KOPT-K1 (cell line): Measurements from ENCODE around the gene ODF2.
A peak's percentile ranks its signal among the peaks of the same experiment; 100 is the strongest.
"Not testable (repeated sequence)": the region's sequence is repeated elsewhere in the genome, so short reads cannot be mapped to it uniquely, and the experiment has no call there.

ENCODE experiments used
- H3K27ac ChIP-seq: fragments of 200-600 bp; sonication (generic); 2 replicates; pipeline ENCODE4 v1.5.1; 2016; ENCODE audit warnings: antibody characterized with exemption, mild to moderate bottlenecking, low read depth, low read length; ENCODE audit not compliant: poor library complexity, severe bottlenecking
- H3K36me3 ChIP-seq: fragments of 200-600 bp; sonication (generic); 2 replicates; pipeline ENCODE4 v1.5.1; 2017; ENCODE audit warnings: antibody characterized with exemption, mild to moderate bottlenecking, low read length, moderate library complexity; ENCODE audit not compliant: insufficient read depth
- H3K9me3 ChIP-seq: fragments of 200-600 bp; sonication (generic); 2 replicates; pipeline ENCODE4 v1.5.1; 2017; ENCODE audit warnings: antibody characterized with exemption, low read length, mild to moderate bottlenecking; ENCODE audit not compliant: insufficient read depth, poor library complexity, severe bottlenecking

The ODF2 gene

GRCh38 chr9:128455849-128456612 lies at the start of gene ODF2:
Gene ODF2 (plus strand): TSS chr9:128456006. CDS start chr9:128456092, 86 bp downstream.
- peaks cover 26% of the 10 kb centered on the region for H3K36me3 ChIP-seq
- H3K27ac ChIP-seq: peak within 1 kb of the TSS; percentile 96
- H3K9me3 ChIP-seq: no peaks in the 10 kb centered on the region

DNA sequence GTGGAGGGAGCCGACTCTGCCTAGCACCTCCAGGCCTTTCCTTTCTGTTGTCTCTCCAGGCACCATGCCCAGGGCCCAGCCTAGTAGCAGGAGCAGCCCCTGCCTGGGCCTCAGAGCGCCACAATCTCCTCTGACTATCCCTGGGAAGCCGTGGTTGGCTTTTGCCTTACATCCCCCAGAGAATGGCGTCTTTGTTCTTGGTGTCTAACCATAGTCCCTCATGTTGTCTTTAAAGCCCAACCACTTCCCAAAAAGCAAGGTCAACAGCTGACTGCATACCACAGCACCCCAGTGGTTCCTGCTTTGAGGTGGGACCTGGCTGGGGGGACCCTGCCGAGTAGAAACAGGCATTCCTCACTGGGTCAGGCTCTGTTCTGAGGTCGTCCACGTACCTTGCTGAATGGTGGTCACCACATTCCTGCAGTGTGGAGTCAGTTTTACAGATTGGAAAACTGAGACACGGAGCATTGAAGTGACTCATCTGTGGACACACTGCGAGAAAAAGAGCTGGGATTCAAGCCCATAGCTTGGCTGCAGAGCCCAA lies 48.9 kb upstream of the ODF2 start:
- no peak overlapping the region for H3K27ac ChIP-seq
- H3K36me3 ChIP-seq: no peaks in the 10 kb centered on the region
- no peaks in the 10 kb centered on the region for H3K9me3 ChIP-seq

DNA sequence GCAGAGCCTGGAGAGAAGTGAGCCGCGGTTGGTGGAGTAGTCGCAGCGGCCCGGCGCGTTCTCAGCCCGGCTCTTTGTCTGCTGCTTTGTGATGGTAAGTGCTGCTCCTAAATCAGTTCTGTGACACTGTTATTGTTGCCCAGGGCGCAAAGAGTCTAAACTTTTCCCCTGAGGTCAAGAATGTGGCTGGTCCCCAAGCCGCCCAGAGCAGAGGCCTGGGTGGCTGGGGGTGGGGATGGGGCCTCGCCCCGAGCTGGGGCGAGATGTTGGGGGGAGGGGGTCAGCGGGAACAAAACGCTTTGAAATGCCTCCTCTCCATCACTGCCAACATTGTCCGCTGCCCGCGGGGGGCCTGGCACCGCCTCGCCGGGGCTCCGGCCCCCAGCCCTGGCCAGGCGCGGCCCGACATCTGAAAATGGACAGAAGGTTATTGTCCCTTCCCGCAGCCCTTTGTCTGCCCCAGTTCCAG lies 46.8 kb upstream of the ODF2 start:
- H3K9me3 ChIP-seq: no peaks in the 10 kb centered on the region
- no peak overlapping the region for H3K27ac ChIP-seq
- no peaks in the 10 kb centered on the region for H3K36me3 ChIP-seq

- Histone ChIP-seq H3K36me3 (no peaks in the 10 kb centered on the region), H3K9me3 (no peaks in the 10 kb centered on the region), H3K27ac (no peak overlapping the region)
Measured at GRCh38 chr9:128409450-128409849, 46.4 kb upstream of the ODF2 start.

DNA sequence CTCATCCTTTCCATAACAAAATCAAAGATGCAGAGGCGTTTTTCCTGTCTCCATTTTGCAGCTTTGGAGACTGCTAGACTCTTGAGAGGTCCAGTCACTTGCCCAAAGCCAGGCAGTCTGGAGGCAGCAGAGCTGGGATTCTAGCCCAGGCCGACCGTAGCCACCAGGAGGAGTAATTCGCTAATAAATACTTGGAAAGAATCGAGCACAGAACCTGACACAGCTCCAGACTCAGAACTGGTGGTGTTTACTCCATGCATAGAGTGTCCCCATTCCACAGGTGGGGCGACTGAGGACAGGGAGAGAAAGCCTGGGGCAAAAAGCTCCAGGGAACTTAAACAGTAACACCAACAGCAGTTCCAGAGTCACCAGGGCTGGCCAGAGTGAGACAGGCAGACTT lies 45.8 kb upstream of the ODF2 start:
- H3K9me3 ChIP-seq: no peaks in the 10 kb centered on the region
- no peaks in the 10 kb centered on the region for H3K36me3 ChIP-seq
- no peak overlapping the region for H3K27ac ChIP-seq

DNA sequence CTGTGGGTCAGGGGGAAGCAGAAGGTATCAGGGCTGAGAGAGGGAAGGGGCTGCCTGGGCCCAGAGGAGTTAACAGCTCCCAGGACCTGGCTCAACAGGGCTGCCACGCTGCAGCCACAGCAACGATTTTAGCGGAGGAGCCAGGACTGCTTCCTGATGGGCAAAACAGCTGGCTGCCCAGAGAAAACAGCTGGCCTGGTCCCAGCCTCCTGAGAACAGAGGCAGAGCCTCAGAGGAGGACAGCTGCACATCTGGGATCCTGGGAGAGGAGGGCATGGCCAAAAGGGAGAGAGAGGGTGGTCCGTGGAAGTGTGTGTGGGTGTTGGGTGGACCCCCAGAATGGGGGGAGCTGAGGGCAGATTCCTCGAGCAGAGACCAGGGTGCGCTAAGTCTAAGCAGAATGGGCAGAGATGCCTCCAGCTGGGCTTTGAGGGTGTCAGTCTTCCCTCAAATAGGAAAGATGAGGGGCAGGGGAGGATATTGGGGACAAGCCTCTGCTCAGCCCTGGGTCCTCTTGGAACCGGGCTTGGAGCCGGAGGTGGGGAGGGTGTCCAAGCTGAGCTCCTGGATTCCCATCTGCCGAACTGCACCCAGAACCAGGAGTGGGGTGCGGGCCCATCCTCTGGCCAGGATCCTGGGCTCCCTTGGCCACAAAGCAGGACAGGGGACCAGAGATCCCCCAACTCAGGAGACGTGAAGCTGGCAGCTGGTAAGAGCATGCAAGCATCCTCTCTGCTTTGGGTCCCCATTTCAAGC lies 44.3 kb upstream of the ODF2 start:
- no peaks in the 10 kb centered on the region for H3K36me3 ChIP-seq
- no peak overlapping the region for H3K27ac ChIP-seq
- H3K9me3 ChIP-seq: no peaks in the 10 kb centered on the region

DNA sequence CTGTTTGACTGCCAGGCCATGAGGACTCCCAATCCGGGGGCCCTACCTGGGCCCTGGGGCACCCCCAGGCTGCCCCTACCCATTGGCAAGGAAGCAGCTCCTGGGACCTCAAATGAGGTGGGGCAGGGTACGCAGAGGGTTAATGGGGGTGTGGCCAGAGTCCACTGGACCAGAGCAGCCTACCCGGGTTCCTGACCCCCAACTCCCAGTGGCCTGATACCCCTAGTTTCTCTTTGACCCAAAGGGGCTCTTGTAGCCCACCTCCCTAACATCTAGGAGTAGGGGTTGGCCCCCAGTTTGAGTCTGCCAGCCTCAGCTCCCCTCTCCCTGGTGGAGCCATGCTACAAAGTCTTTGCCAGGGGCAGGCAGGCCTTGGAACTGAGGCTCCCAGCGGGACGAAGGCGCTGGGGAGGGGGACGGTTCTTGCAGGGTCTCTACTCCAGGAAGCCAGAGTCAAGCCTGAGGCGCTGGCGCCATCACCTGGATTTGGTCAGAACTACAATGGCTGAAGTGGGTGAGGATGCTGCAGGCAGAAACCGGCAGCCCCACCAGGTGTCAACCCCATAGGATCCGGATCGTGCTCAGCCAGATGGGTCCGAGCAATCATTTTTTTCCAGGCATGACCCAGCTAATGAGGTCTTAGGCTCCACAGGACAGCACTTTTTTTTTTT lies 43.6 kb upstream of the ODF2 start:
- Histone ChIP-seq H3K36me3 (no peaks in the 10 kb centered on the region), H3K9me3 (no peaks in the 10 kb centered on the region), H3K27ac (no peak overlapping the region)

GRCh38 chr9:128413728-128414127 lies 42.1 kb upstream of the ODF2 start:
- H3K36me3 ChIP-seq, H3K27ac ChIP-seq, H3K9me3 ChIP-seq: not testable (repeated sequence)

DNA sequence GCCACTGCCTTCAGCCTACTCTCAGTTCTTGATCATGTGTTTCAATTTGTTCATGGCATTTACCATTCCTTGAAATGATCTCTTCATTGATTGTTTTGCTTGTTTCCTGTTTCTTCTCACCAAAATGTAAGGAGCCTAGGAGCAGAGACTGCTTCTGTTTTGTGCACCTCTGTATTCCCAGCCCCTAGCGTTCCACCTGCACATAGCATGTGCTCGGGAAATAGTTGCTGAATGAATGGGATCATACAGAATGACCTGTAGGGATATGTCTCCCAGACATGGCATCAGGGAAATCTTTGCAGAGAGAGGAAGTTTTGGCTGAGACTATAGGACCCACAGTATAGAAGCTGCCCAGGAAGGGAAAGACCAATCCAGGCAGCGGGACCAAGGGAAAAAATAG lies 41.3 kb upstream of the ODF2 start:
- Histone ChIP-seq H3K36me3 (no peaks in the 10 kb centered on the region), H3K9me3 (no peaks in the 10 kb centered on the region), H3K27ac (no peak overlapping the region)

- Histone ChIP-seq H3K36me3 (no peaks in the 10 kb centered on the region), H3K9me3 (no peaks in the 10 kb centered on the region), H3K27ac (no peak overlapping the region)
Measured at GRCh38 chr9:128415281-128415680, 40.5 kb upstream of the ODF2 start.

DNA sequence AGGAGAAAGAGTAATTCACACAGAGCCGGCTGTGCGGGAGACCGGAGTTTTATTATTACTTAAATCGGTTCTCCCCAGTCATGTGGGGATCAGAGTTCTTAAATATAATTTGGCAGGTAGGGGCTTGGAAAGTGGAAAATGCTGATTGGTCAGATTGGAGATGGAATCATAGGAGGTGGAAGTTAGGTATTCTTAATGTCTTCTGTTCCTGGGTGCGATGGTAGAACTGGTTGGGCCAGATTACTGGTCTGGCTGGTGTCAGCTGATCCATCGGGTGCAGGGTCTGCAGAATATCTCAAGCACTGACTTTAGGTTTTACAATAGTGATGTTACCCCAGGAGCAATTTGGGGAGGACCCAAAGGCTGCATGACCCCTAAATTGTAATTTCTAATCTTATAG lies 39.8 kb upstream of the ODF2 start:
- H3K27ac ChIP-seq: no peak overlapping the region
- no peaks in the 10 kb centered on the region for H3K9me3 ChIP-seq
- H3K36me3 ChIP-seq: no peaks in the 10 kb centered on the region

DNA sequence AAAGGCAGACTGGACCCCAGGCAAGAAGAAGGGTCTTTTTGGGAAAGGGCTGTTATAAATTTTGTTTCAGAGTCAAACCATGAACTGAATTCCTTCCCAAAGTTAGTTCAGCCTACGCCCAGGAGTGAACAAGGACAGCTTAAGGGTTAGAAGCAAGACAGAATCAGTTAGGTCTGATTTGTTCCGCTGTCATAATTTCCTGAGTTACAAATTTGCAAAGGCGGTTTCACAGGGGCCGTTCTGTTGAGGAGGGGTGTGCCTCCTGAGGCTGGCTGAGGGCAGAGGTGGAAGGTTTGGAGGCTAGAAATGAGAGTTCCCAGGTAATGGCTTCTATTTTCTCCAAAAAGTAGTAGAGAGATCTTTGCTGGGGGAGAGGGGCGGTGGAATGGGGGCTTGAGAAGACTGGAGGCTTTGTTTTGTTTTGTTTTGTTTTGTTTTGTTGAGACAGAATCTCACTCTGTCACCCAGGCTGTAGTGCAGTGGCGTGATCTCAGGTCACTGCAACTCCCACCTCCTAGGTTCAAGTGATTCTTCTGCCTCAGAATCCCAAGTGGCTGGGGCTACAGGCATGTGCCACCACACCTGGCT lies 39.3 kb upstream of the ODF2 start:
- no peaks in the 10 kb centered on the region for H3K9me3 ChIP-seq
- no peaks in the 10 kb centered on the region for H3K36me3 ChIP-seq
- no peak overlapping the region for H3K27ac ChIP-seq

DNA sequence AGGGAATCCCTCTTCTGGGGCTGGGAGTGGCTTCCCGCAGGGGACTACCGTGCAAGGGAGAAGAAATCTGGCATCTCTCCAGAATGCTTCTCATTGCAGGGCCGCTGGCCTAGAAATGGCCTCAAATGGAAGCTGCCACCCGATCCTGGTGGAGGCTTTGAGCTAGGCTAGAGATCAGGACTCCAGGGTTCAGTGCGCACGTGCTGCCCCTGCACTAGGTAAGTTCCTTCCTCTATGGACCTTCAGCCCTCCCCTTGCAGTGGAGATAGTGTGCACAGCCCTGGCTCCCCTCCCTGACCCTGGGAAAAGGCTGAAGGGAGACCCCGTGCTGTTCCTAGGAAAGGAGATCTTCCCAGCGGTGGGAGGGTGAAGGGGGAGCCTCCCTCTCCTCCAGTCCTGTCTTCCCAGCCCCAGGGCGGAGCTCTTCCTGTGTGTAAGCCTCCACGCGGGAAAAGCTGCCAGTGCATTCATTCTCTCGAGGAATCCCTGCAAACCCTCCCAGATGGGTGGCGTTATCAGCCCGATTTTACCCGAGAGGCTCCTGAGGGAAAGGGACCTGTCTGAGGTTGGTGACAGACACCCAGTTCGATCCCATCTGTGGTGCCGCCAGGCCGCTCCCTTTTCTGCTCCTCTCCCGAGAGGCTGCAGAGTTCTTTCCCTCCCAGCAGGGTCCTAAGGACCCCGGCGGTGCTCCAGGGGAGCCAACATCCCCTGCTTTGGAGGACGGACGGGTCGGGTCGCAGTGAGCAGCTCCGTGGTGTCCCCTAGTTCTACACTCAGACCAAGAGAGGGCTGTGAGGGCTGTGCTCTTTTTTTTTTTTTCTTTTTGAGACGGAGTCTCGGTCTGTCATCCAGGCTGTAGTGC lies 36.5 kb upstream of the ODF2 start:
- Histone ChIP-seq H3K9me3 (no peaks in the 10 kb centered on the region), H3K27ac (no peak overlapping the region), H3K36me3 (no peaks in the 10 kb centered on the region)

- Histone ChIP-seq H3K27ac (no peak overlapping the region), H3K9me3 (no peaks in the 10 kb centered on the region), H3K36me3 (no peaks in the 10 kb centered on the region)
Measured at GRCh38 chr9:128420060-128420650, 35.7 kb upstream of the ODF2 start.
